H1 (cell line): ENCODE data around the gene PKNOX1. TPM values are rescaled to one million over a fixed set of nuclear protein-coding genes. Genes with fewer than 3 reads are reported as not detected.

Experiments
- BACH1 ChIP-seq: IDR thresholded peaks from 2 replicates; pipeline ENCODE4 v1.6.1; 2012; ENCODE audit warnings: low read length, improper control_type of control experiment
- CEBPB ChIP-seq: IDR thresholded peaks from 2 replicates; pipeline ENCODE4 v1.6.1; 2012; ENCODE audit warnings: low read depth, low read length
- CHD1 ChIP-seq: IDR thresholded peaks from 2 replicates; pipeline ENCODE4 v1.6.1; 2012; ENCODE audit warnings: low read depth, low read length, improper control_type of control experiment
- CHD2 ChIP-seq: IDR thresholded peaks from 2 replicates; pipeline ENCODE4 v1.6.1; 2012; ENCODE audit warnings: low read length, improper control_type of control experiment
- CREB1 ChIP-seq: IDR thresholded peaks from 2 replicates; pipeline ENCODE4 v1.6.1; 2012; ENCODE audit warnings: inconsistent platforms
- EP300 ChIP-seq, 2 experiments: IDR thresholded peaks; 1 replicate in 1 of 2; 2 replicates in 1 of 2; pipeline ENCODE4 v1.6.1; 2011 to 2012; ENCODE audit warnings: low read depth in 2 of 2, low read length in 2 of 2, mild to moderate bottlenecking in 2 of 2, borderline replicate concordance in 1 of 2, inconsistent platforms in 1 of 2, moderate library complexity in 1 of 2
- EZH2 ChIP-seq: fragments of 200-600 bp; sonication (generic); IDR thresholded peaks from 2 replicates; pipeline ENCODE4 v1.7.1; 2012; ENCODE audit warnings: low read depth, mild to moderate bottlenecking, moderate library complexity, low read length, inconsistent platforms; ENCODE audit not compliant: severe bottlenecking
- GABPA ChIP-seq: IDR thresholded peaks from 2 replicates; pipeline ENCODE4 v1.6.1; 2011; ENCODE audit warnings: mild to moderate bottlenecking, low read length, moderate library complexity, borderline replicate concordance; ENCODE audit not compliant: insufficient read depth
- GTF2F1 ChIP-seq: IDR thresholded peaks from 2 replicates; pipeline ENCODE4 v1.6.1; 2012; ENCODE audit warnings: low read depth, low read length, improper control_type of control experiment, borderline replicate concordance
- HDAC6 ChIP-seq: IDR thresholded peaks from one replicate; pipeline ENCODE4 v1.7.1; 2012; ENCODE audit warnings: low read depth, mild to moderate bottlenecking, inconsistent platforms, low read length, moderate library complexity
- NANOG ChIP-seq: IDR thresholded peaks from 2 replicates; pipeline ENCODE4 v1.6.1; 2011; ENCODE audit warnings: low read length, low read depth, mild to moderate bottlenecking, inconsistent platforms; ENCODE audit not compliant: insufficient read depth, poor library complexity, severe bottlenecking
- NRF1 ChIP-seq: IDR thresholded peaks from 2 replicates; pipeline ENCODE4 v1.6.1; 2011; ENCODE audit warnings: mild to moderate bottlenecking, low read depth, low read length, improper control_type of control experiment
- RBBP5 ChIP-seq: IDR thresholded peaks from 2 replicates; pipeline ENCODE4 v1.7.1; 2012; ENCODE audit warnings: low read depth, mild to moderate bottlenecking, inconsistent platforms, low read length, moderate library complexity, borderline replicate concordance
- RNF2 ChIP-seq: fragments of 200-900, 300-1000 bp; sonication (generic); IDR thresholded peaks from 2 replicates; pipeline ENCODE4 v1.7.1; 2016; ENCODE audit warnings: borderline replicate concordance, low read depth, mild to moderate bottlenecking, antibody characterized with exemption, low read length; ENCODE audit not compliant: poor library complexity, severe bottlenecking; ENCODE audit errors: missing control alignments
- RXRA ChIP-seq: IDR thresholded peaks from 2 replicates; pipeline ENCODE4 v1.6.1; 2011; ENCODE audit warnings: low read depth, mild to moderate bottlenecking, low read length, moderate library complexity; ENCODE audit not compliant: insufficient read depth
- SIN3A ChIP-seq, 2 experiments: IDR thresholded peaks in 1 of 2; conservative IDR thresholded peaks in 1 of 2; 2 replicates each; pipeline ENCODE4 v1.6.1; 2011 to 2012; ENCODE audit warnings: low read length in 2 of 2, improper control_type of control experiment in 1 of 2, low read depth in 1 of 2, mild to moderate bottlenecking in 1 of 2
- SP2 ChIP-seq: IDR thresholded peaks from 2 replicates; pipeline ENCODE4 v1.6.1; 2012; ENCODE audit warnings: mild to moderate bottlenecking, low read length, inconsistent platforms
- SUZ12 ChIP-seq: fragments of 200-600 bp; sonication (generic); IDR thresholded peaks from 2 replicates; pipeline ENCODE4 v1.6.1; 2012; ENCODE audit warnings: mild to moderate bottlenecking, inconsistent platforms, low read length, moderate library complexity, mixed read lengths
- TAF1 ChIP-seq: IDR thresholded peaks from 2 replicates; pipeline ENCODE4 v1.6.1; 2011; ENCODE audit warnings: mild to moderate bottlenecking, low read depth, low read length
- TAF7 ChIP-seq: optimal IDR thresholded peaks from 2 replicates; pipeline ENCODE3; 2011; ENCODE audit warnings: low read depth, mild to moderate bottlenecking, inconsistent platforms, low read length, moderate library complexity, borderline replicate concordance
- TBP ChIP-seq: IDR thresholded peaks from 2 replicates; pipeline ENCODE4 v1.6.1; 2011; ENCODE audit warnings: low read depth, low read length, improper control_type of control experiment
- polyA plus RNA-seq, 7 experiments: library from polyadenylated mRNA; depleted of rRNA in 3 of 7; stranded (reverse) in 5 of 7; unstranded in 2 of 7; fragments of >200 nt in 5 of 7; fragments of 200-250 nt in 2 of 7; gene quantifications; 1 replicate in 5 of 7; 2 replicates in 1 of 7; 4 replicates in 1 of 7; pipeline versions ENCODE4 v1.2.1 to v1.2.3, GENCODE V29; 2011 to 2013; ENCODE audit warnings: missing spikeins in 2 of 7, mixed read lengths in 2 of 7
- total RNA-seq: library from RNA; stranded (reverse); fragmentation: NEBNext Ultra II Directional; extraction: Animal tissue kit (Norgen Biotek cat#: 25700); gene quantifications from 2 replicates; pipeline ENCODE4 v1.2.1, GENCODE V29; 2021
- TF ChIP-seq, protein P1 (sequence below): IDR thresholded peaks from 2 replicates; pipeline ENCODE4 v1.6.1; 2011; ENCODE audit warnings: low read depth, mild to moderate bottlenecking, low read length; ENCODE audit not compliant: insufficient read depth

PKNOX1 gene
- total and polyA plus RNA-seq, 2 of the 8 experiments (the other 6 are each of a cell fraction or from before 2014, with no cell fraction given) = 20.4 to 31.9 TPM

GRCh38 chr21:42974832-42975820 is 764 bp downstream of the PKNOX1 start (continued):
- no peak for TF ChIP-seq CREB1
- no peak for TF ChIP-seq SP2
- TF ChIP-seq SIN3A (conservative IDR thresholded peaks at IDR 0.05 in 1 of 2, IDR thresholded peaks at IDR 0.05 in 1 of 2; ENCODE audit: low read depth in 1 of 2, low read length in 2 of 2) = peak in 1 of 2 experiments; percentile 90; a peak in 2 of 4 replicates
- TF ChIP-seq BACH1 = no peak
- TF ChIP-seq, protein P1, sequence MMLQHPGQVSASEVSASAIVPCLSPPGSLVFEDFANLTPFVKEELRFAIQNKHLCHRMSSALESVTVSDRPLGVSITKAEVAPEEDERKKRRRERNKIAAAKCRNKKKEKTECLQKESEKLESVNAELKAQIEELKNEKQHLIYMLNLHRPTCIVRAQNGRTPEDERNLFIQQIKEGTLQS = no peak
- TF ChIP-seq SUZ12 = no peak
- no peak for TF ChIP-seq TBP
- TF ChIP-seq CEBPB = no peak
- no peak for TF ChIP-seq CHD1
- no peak for TF ChIP-seq RNF2
- no peak for TF ChIP-seq NRF1
- no peak for TF ChIP-seq CHD2
- TF ChIP-seq NANOG = no peak
- no peak for TF ChIP-seq GABPA
- no peak for TF ChIP-seq HDAC6
- peak; percentile 63 for TF ChIP-seq RBBP5
- no peak for TF ChIP-seq RXRA
- no peak for TF ChIP-seq TAF7
- TF ChIP-seq EZH2 = no peak
- TF ChIP-seq TAF1 = peak; percentile 52; the same call in 1 of the 2 replicates
- no peak for TF ChIP-seq EP300 (IDR thresholded peaks at IDR 0.05; ENCODE audit: borderline replicate concordance in 1 of 2, low read depth in 2 of 2, low read length in 2 of 2)
- TF ChIP-seq GTF2F1 = no peak
